Nucleus accumbens (tissue), 56 donors: ENCODE data around the gene KCNMB1.

ENCODE experiments used
- DNase-seq, 56 donors: peaks; one replicate each; lab custom pipeline; 2025; lab: John Stamatoyannopoulos, UW

KCNMB1 gene

DNA sequence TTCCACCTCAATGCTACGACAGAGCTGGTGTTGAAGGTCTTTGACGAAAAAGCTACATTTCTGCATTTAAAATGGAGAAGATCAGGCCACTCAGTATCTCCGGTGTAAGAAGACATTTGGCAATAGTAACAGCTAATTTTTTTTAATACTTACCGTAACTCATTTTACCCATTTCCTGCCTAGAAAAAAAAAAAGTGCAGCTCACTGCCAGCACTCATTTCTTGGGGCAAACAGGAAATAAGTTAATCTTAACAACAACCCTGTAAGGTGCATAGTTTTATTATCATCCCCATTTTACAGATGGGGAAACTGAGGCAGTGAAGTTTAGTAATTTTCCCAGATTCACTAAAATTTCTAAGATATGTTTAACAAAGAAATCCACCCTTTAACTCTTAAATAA lies 27.4 kb upstream of the KCNMB1 start:
- no peak for DNase-seq

DNA sequence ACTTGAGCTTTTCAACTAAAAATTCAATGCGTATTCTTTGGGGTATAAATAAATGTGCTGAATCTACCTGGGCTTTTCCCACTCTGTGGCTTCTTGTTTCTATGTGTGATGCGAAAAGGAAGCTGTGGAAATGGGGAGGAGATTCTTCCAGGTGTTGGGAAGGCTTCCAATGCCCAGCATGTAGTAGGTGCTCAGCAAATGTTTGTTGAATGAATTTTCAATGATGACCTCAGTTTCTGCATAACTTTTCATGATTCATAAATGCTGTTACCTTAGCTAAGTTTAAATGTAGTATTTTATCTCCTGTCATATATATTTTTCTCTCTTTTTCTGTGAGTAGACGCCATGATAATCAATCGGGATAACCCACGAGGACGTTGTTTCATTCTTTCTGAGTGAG lies 25.6 kb upstream of the KCNMB1 start:
- no peak for DNase-seq

DNA sequence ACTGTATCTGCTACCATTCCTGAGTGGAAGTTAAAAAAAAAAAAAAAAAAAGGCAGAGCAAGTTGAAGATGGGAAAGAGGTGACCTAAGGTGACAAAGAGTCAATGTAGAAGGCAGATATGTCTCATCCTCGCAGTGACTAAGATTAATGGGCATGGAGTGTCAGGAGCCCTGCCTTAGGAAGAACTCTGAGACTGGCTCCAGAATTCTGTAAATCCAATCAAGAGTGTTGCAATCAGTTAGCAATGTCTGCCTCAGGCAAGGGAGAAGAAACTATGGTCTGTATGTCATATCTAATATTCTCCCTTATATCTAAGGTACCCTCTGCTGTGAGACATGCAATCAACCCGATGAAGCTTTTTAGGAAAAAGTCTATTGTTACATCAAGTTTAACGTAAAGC lies 24.7 kb upstream of the KCNMB1 start:
- DNase-seq: no peak

- no peak for DNase-seq
Measured at GRCh38 chr5:170411100-170411499, 21.9 kb upstream of the KCNMB1 start.

DNA sequence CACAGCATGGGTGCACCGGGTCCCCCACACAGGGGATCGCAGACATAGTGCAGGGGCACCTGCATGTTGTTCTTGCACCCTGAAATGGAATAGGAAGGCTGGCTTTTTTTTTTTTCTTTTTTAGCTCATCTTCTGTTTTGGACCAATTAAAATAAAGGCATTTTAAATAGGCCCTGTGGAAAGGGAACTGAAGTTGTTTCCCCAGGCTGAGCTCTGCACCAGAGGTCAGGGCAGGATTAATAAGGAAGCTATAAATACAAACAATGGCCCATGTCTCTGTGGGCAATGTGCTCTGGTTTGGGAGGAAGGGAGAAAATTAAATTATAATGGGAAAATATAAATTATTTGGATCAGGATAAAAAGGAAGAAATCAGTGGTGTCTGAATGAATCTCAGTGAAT lies 21.2 kb upstream of the KCNMB1 start:
- no peak for DNase-seq

- DNase-seq: peak in 2 of 56 donors; percentile 3 to 12
Measured at GRCh38 chr5:170408877-170409660, 19.9 kb upstream of the KCNMB1 start.

DNA sequence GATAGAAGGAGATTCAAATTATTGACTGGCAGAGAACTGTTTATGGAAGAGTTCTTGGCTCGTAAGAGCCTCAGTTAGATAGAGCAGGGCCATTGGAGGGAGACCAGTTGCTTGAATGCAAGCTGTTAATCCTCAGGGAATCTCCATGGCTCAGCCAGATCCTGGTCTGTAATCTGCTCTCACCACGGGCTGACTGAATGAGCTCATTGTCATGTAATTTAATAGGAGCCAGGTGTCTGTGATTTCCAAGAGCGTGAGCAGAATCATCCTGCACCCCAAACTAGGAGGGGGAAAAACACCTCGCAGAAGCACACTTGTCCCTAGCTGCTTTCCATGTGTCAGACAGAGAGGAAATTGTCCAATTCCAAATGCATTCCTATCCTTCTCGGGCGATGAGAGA lies 19.1 kb upstream of the KCNMB1 start:
- no peak for DNase-seq

- DNase-seq: no peak
Measured at GRCh38 chr5:170407062-170407461, 17.9 kb upstream of the KCNMB1 start.

DNA sequence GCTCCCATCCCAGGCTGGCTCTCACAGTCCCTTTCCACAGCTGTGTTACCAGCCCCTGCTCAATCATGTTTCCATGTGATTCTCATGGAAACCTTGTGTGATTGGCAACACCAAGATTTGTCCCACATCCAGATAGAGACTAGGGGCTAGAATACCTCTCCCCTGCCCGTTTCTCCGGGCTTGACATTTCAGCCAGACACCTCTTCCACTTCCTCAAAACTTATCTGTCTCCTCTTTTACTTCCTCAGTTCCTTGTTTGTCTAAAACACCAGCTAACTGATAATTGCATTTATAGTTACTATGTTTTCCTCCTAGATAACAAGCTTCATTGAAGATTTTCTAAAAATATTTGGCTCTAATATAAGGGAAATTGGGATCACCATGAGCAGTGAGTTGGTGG lies 16.6 kb upstream of the KCNMB1 start:
- no peak for DNase-seq

GRCh38 chr5:170404398-170404797 lies 15.2 kb upstream of the KCNMB1 start:
- peak in 1 of 56 donors; percentile 11 for DNase-seq

DNA sequence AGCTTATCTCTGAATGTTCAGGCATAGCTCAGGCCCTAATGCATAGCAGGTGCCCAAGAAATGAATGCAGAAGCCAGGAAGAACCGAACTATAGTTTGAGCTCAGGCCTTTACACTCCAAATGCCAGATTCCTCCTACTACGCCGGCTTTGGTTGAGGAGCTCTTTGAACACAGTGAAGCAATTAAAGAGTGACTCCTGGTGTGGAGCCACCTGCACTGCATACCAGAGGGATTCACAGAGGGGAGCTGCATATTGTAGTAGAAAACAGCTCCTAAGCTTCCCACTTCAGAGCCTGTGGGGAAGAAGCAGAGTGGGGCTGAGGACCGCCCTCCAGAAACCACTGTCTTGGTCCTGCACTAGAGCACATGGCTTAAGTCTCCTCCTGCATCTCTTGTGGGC lies 14.5 kb upstream of the KCNMB1 start:
- no peak for DNase-seq

DNA sequence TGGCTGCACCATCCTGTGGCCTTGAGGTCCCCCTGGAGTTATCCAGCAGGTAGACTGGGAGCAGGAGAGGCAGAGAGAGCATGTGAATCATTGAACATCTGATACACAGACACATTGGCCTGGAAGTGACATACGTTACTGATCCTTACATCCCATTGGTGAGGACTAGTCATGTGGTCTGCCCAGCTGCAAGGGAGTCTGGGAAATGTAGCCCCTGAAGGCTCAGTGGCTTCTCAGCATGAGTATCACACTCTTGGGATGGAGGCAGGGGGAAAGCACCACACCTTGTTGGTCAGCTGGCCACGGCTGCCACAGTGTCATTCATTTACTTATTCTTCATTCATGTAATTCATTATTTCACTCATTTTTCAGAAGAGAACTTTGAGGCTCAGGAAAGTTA lies 13.3 kb upstream of the KCNMB1 start:
- no peak for DNase-seq

DNA sequence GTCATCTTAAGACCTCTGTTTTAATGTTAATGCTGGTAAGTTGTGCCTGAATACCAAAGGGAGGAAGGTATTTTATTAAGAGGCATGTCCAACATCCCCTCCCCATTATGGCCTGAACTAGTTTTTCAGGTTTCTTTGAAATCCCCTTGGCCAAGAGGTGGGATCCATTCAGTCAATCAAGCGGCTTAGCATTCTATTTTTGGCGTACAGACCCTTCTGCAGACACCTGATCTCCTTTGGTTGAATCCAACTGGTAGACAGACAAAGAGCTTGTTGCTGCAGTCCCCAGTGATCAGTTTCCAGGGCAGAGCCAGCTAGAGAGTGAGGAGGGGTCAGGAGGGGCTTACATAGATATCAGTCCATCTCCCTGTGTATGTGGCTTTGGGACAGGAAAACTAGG lies 7.9 kb upstream of the KCNMB1 start:
- no peak for DNase-seq

GRCh38 chr5:170393958-170394357 lies 4.8 kb upstream of the KCNMB1 start:
- DNase-seq: peak in 2 of 56 donors; percentile 1 to 17

- no peak for DNase-seq
Measured at GRCh38 chr5:170393235-170393634, 4.1 kb upstream of the KCNMB1 start.

DNA sequence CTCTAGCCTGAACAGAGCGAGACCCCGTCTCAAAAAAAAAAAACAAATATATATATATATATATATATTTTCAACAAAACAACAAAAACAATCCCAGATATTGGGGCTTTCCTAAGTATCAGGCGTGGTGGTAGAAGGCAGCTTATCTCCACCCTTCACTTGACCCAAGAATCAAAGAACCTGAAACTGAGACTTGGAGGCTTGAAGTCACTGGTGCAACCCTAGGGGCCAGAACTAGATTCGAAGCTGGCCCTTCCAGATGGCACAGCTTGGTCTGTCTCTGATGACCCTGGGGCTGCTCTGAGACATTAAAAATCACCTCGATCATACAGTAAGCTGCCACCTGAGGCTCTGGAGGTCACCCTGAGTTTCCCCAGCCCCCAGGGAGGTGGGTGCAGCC lies 1.3 kb upstream of the KCNMB1 start:
- DNase-seq: no peak

DNA sequence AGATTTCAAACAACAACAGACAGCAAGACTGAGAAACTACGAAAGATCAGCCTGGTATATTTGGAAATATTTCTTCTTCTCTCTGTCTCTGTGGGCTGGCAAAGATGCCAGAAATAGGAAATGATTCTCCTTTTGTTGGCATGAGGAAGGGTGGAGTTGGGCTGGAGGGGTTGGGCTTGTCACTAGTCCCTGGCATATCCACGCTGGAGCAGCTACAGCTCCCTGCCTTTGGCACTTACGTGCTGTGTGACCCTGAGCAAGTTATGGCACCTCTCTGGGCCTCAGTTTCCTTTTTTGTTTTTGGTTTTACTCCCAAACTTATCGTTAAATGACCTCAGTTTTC lies 354 bp upstream of the KCNMB1 start:
- no peak for DNase-seq

GRCh38 chr5:170387775-170388639 lies 1.2 kb downstream of the KCNMB1 start:
- DNase-seq: no peak

- DNase-seq: no peak
Measured at GRCh38 chr5:170386743-170387395, 2.3 kb downstream of the KCNMB1 start.

DNA sequence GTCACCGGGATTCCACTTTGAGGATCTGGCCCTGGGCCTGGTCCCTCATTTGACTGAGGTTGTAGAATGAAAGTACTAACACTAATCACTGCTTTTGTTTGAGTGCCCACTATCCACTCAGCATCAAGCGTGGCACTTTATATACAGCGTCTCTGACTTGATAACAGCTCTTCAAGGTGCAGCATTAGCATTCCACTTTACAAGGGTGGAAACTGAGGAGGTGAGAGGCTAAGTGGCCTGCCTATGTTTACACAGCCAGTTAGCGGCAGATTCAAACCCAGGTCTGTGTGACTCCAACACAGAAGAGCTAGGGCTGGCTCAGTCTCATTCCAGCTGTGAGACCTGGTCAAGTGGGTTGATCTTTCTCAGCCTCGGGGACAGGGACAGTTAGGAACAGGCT lies 5.9 kb downstream of the KCNMB1 start:
- no peak for DNase-seq

DNA sequence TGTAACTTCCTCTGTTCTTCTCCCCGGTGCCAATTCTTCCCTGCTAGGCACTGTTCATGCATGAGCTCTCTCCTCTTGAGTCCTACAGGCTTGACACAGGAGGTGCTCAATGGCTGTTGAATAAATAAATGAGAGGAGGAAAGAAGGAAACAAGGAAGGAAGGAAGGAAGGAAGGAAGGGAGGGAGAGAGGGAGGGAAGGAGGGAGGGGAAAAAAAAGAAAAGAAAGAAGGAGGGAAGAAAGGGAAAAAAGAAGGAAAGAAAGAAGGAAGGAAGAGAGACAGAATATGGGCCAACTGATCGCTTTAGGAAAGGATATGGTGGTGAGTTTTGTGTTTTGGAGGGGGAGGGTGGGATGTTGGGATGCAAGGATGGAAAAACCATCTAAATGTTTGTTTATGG lies 6.4 kb downstream of the KCNMB1 start:
- no peak for DNase-seq
